Activated gamma-delta T cell treated with anti-CD3 and anti-CD28 coated beads, Interleukin-2, amount 50 U/mL, for 16 hours (primary cell): ENCODE measurements around the gene PLEKHN1.
"Not testable (repeated sequence)": the region's sequence is repeated elsewhere in the genome, so short reads cannot be mapped to it uniquely, and the experiment has no call there.

Source experiments
- DNase-seq: peaks from one replicate; pipeline ENCODE4 v3.0.0-alpha.2; 2020; ENCODE audit warnings: low read depth

PLEKHN1 gene

DNA sequence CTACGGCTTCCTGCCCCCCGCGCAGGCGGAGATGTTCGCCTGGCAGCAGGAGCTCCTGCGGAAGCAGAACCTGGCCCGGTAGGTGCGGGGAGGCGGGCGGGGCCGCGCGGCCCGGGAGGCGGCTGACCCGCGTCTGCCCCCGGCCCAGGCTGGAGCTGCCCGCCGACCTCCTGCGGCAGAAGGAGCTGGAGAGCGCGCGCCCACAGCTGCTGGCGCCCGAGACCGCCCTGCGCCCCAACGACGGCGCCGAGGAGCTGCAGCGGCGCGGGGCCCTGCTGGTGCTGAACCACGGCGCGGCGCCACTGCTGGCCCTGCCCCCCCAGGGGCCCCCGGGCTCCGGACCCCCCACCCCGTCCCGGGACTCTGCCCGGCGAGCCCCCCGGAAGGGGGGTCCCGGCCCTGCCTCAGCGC is 23.9 kb upstream of the PLEKHN1 start:
- no peak for DNase-seq

DNA sequence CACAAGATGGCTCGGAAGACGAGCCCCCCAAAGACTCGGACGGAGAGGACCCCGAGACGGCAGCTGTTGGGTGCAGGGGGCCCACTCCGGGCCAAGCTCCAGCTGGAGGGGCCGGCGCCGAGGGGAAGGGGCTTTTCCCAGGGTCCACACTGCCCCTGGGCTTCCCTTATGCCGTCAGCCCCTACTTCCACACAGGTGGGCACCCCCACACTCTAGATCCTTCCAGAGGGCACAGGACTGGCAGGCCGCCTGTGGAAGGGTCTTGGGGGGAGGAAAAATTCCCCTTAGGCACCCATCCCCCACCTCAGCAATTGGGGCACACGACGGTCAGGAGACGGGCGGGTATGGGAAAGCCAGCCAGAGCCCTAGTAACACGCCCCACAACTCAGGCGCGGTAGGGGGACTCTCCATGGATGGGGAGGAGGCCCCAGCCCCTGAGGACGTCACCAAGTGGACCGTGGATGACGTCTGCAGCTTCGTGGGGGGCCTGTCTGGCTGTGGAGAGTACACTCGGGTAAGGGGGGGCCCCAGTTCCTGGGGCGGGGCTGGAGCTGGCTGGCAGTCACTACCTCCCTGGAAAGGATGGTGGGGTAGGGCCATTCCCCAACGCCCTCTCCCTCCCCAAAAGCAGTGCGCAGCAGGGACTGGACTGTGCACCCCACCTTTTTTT is 23.3 kb upstream of the PLEKHN1 start:
- DNase-seq: no peak

DNA sequence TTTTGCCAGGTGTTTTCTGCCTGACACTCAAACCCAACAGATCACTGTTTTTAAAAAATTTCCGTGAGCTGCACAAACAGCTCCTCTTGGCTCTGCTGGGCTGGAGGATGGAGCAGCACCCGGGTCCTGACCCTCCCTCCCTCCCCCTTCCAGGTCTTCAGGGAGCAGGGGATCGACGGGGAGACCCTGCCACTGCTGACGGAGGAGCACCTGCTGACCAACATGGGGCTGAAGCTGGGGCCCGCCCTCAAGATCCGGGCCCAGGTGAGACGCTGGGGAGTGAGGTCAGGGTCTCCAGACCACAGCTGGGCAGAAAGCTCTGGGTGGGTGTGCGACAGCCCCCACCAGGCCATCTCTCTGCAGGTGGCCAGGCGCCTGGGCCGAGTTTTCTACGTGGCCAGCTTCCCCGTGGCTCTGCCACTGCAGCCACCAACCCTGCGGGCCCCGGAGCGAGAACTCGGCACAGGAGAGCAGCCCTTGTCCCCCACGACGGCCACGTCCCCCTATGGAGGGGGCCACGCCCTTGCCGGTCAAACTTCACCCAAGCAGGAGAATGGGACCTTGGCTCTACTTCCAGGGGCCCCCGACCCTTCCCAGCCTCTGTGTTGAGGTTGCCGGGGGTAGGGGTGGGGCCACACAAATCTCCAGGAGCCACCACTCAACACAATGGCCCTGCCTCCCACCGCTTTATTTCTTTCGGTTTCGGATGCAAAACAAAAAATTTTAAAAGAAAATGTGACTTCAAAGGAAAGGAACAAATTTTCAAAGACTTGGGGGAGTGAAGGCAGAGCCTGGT is 22.5 kb upstream of the PLEKHN1 start:
- DNase-seq: no peak

DNA sequence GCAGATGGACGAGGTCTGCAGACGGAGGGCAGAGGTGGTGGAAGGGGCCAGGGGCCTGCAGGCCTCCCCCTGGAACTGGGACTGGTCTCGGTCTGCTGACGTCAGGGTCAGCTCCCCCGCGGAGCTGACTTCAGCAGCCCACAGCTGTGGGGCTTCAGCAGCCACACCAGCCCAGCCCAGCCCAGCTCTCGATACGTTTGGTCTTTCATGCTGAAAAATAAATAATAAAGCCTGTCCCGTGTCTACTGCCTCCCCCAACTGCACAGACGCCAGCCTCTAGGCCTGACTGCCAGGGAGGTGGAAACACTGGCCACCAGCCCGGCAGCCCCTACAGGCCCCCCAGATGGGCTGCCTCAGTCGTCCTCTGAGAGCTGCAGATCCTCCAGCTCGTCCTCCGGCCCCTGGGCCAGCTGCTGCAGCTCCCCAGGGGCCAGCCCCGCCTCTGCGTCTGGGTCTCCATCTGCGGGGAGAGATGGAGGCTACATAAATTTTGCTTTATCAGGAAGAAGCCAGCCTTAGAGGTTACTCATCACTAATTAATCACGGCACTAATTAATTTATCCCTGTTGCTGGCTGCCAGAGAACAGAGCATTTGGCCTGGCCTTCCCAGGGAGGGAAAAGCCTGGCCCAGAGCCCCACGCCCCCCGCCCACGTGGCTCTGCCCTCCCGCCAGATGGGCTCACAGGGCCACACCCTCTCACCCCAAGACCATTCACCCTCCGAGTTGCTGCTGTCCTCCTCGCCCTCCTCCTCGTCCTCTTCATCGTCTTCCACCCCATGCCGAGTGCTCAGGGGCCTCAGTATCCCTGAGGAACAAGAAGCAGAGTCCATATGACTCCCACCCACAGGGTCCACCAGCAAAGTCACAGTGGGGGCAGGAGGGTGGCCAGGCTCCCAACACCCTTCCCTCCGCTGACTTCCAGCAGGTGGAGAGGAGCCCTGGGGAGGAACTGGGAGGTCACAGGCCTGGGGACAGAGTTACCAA is 21.6 kb upstream of the PLEKHN1 start:
- DNase-seq: no peak

DNA sequence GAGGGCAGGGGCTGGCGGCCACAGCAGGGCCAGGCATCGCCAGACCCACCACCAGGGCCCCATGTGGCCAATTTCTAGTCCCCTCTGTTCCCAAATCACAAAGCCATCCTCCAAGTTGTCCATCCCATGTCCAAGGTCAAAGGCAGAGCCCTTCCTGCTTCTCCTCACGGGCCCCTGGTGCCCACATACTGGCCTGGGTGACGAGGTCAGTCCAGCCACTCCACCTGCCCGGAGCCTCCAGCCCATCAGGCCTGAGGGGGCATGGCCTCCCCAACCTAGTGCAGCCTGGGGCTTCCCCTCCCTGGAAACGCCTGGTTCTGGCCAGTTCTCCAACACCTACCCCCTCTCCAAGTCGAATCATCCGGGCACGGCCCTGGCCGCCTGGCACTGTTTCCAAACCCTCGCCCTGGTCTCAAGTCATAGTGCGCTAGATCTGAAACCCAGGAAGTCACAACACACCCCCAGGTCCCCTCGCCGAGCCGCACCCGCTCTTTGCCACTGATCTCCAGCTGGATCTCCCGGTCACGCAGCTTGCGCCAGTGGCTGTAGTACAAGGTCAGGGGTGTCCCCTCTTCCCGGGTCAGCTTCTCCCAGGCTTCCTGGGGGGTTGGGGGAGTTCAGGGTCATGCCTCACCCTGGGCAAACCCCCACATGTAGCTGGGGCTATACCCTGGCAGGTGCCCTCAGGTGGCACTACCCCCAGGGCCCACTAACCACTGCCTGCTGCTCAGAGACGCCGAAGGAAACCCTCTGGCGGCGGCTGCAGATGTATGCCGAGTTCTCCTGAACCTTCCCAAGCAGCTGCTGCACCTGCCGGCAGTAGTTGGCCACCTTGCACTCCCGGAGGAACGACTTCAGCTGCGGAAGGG is 20.4 kb upstream of the PLEKHN1 start:
- no peak for DNase-seq

DNA sequence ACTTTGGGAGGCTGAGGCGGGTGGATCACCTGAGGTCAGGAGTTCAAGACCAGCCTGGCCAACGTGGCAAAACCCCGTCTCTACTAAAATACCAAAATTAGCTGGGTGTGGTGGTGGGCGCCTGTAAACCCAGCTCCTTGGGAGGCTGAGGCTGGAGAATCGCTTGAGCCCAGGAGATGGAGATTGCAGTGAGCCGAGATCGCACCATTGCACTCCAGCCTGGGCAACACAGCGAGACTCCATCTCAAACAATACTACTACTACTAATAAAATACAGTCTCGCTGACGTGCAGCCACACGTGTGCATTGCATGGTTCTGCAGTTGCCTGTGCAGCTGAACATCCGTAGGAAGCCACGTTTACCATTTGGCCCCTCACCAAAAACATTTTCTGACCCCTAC is 19.5 kb upstream of the PLEKHN1 start:
- DNase-seq: not testable (repeated sequence)

DNA sequence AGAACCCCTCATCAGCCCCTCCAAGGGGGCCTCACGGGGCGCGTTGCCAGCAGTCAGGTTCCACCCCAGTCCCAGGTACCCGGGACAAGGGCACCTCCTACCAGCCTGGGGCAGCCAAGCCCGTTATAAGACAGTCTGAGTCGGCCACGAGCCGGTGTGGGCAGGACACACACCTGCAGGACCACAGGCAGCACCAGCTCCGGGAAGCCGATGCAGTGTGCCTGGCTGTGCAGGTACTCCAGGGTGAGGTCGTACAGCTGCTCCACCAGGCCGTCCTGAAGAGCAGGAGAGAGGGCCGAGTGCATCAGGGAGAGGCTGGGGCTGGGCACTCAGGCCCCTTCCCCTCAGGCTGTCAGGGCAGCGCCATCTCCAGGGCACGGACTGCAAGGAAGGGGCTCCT is 18.3 kb upstream of the PLEKHN1 start:
- DNase-seq: no peak

DNA sequence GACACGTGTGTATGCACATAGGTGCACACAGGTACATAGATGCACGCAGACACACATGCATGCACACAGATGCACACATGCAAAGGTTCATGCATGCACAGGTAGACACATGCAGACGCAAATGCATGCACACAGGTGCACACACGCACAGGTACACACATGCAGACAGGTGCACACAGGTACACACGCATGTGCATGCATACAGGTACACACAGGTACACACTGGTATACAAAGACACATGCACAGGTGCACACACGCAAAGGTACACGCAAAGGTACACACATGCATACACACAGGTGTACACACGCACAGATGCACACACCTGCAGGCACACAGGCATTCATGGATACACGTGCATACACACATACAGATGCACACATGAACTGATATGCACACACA is 16.0 kb upstream of the PLEKHN1 start:
- no peak for DNase-seq

DNA sequence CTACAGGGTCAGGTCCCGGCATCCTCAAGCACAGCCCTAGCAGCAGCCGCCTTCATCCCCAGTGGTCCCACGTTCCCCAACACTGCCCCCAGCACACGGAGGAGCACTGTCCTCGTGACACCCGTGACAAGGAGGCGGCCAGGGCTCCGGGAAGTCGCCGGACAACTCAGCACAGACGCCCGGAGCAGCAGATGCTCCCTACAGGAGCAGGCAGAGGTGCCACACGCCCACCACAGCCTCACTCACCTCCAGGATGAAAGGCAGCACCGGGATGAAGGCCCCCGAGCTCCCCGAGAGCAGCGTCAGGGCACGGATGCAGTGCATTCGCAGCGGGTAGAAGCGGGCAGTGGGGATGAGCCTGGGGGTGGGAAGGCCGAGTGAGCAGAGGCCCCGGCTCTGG is 15.4 kb upstream of the PLEKHN1 start:
- DNase-seq: no peak

DNA sequence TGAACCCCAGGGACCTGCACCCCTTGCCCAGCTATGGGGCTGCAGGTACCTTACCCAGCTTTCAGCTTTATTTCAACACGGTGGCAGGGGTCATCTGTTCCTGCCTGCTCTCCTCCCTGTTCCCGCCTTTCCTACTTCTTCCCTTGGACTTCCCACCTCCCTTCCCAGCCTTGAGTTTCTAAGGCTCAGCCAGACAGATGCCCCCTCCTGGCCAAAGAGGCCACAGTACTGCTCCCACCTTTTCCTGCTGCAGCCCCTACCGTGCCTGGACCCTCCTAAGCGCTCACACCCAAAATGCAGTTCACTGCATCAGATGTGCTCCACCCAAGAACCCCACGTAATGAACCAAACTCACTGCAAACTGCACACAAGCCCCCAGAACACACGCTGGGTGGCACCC is 14.9 kb upstream of the PLEKHN1 start:
- no peak for DNase-seq

DNA sequence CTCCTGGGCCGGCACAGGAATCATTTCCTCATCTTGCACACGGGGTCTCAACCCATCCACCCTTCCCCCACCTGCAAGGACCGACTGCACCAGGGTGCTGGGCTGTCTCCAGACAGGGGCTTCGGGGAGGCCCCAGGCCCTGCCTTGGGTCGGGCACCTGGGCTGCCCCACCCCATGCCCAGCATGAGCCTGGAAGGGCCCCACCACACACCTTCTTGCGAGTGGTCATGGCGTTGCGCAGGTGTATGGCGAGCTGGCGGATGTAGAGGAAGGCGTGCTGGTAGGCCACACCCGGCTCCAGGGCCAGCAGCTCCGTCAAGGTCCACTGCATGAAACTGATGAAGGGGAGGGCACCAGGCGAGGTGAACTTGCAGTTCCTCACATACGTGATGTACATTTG is 14.1 kb upstream of the PLEKHN1 start:
- DNase-seq: no peak

DNA sequence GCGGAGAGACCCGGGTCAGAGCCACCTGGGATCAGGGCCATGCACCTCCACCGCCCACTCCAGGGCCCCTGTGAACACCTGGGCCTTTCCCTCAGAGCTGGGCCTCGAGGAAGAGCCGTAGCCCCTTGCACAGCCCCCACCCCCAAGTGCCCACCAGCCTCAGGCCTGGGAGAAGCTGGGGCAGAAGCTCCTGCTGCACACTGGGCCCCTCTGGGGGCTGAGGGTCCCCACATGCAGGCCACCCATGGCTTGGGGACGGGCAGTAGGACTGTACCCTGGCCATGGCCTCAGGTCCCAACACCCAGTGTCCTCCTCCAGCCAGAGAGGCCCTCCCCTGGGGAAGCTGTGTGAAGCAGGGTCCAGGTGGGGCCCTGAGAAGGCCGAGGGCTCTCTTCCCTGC is 13.7 kb upstream of the PLEKHN1 start:
- DNase-seq: no peak

DNA sequence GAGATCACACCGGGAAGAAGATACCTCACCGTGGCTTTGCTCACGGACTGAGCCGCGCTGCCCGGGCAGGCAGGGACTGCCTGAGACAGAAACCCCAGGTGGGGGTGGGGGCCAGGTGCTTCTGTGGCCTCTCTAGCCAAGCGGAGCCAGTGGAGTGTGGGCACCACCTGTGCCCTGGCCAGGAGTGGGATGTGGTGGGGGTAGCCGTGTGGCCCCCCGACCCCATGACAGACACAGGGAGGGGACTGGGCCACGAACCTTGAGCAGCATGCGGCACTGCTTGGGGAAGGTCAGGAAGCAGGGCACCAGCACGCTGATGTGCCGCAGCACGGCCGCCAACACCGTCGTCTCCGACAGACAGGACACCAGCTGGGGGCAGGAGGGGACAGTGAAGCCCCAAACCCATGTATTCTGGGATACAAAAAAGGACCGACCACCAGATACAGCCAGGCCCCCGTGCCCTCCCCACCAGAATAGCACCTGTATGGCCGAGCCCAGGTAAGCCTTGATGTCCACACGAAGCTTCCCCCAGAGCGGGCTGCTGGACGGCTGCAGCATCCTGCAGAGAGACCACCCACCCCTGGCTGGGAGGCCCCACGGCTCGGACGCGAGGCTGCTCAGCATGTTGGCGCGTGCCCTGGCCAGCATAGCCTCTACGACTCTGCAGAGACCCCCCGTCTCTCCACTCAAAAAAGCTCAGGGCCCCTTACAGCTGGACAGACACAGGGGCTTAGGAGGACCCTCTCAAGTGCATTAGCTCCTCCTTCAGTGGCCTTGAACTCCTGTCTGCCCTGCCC is 12.6 kb upstream of the PLEKHN1 start:
- DNase-seq: no peak

DNA sequence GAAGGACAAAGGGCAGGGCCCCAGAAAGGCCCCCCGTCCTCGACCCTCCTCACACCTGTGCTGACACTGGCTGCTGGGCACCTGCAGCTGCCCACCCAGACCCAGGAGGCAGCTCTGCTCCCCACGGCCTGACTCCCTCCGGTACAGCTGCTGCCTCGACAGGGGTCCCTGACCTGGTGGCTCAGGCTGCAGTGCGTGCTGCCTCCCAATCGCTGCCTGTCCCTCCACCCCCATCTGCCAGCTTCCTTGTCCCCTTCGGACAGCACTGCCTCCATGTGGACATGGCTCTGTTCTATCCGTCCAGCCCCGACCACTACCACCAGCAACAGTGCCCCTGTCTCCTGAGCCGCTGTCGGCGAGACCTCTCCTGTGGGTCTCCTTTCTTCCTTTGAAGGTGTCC is 11.4 kb upstream of the PLEKHN1 start:
- no peak for DNase-seq

DNA sequence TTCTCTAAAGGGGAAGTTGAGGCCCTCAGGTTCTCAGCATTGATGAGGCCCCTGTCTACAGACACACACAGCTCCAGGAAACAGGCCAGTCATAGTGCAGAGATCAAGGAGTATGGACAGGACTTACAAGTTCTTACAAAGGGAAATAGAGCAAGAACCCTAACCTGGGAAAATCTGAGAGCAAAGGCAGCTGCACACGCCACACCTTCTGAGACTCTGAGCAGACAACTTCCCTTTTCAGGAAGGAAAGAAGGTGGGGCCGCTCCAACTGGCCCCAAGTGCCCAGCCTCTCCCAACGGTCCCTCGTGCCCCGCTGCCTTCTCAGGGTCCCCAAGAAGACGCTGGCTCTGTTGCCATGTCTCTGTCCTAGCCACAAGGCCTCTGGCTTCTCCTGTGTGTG is 10.8 kb upstream of the PLEKHN1 start:
- DNase-seq: no peak

DNA sequence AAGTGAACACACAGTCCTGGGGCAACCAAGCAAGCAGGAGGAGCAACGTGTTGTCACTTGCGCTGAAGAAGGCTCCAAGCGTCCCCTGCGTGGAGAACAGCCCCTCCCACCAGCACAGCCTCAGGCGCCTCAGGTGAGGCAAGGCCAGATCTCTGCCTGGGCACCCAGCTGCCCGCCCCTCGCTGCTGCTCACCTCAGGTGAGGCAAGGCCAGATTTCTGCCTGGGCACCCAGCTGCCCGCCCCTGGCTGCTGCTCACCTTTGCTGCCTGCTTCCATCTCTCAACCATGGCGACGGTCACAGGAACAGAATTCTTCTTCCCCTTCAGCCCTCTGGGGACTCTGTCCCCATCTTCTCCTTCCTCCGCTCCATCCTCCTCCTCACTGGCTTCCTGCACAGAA is 9.6 kb upstream of the PLEKHN1 start:
- no peak for DNase-seq

DNA sequence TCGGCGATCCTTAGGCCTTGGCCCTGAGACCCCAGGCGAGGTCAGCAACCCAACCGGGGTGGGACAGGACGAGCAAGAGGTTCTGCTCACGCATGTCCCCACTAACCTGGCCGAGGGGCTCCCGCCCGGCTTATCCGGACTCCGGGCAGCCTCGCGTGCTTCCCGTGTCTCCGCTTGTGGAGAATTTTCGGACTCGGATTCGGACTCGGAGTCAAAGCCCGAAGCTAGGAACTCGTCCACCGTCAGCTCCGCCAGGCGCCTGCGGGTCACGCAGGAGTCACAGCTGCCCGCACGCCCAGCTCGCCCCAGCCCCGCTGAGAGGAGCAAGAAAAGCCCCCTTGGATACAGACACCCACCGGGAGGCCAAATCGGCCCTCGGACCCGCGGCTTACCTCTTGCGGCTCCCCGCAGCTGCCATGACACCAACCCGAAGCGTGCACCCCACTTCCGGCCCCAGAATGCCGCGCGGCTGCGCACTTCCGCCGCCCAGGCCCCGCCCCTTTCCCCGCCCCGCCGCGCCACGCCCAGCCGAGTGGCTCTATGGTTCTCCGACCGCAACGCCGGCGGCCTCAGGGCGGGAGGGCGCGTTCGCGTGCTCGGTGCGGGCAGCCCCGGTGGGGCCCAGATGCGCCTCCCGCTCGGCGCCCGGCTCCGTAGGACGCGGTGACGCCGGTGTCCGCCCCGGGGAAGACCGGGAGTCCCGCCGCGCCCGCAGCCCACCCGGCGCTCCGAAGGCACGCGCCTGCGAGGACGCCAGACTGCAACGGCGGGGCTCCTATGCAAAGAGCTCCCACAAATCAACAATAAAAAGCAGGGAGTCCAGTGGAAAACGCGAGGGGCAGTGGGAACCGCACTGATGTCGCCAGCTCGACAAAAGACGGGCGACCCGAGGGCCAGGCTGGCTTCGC is 7.2 kb upstream of the PLEKHN1 start, which contains the start of gene NOC2L:
Gene NOC2L, minus strand, starts transcription at position 434 of the 908 bp plus-strand sequence. Its CDS starts 16 bp downstream, at position 418.
- DNase-seq: peak; percentile 97

DNA sequence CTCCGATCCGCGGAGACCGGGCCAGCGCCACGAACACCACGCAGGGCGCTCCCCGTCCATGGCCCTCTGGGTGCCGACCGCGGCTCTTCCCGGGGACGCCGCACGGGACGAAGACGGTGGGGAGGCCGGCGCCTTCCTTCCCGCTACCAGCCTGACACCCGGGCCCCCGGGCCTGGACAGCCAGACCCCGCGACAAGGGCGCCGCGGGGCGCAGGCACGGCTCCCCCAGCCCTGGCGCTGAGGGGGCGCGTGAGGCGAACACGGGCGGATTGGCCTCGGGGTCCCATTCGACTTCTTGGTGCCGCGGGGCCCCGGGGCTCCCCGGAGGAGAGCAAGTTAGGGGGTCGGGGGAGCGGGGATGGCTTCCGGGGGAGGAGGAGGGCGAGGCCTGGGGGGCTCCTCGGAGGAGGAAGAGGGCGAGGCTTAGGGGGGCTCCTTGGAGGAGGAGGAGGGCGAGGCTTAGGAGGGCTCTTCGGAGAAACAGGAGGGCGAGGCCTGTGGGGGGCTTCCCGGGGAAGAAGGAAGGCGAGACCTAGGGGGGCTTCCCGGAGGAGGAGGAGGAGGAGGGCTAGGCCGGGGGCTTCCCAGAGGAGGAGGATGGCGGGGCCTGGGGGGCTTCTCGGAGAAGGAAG is 6.4 kb upstream of the PLEKHN1 start:
- no peak for DNase-seq
